Transverse colon (tissue), 4 donors: ENCODE results near the gene MEPCE. TPM values are rescaled to one million over a fixed set of nuclear protein-coding genes. Genes with fewer than 3 reads are reported as not detected.

Source experiments
- DNase-seq: peaks from one replicate; pipeline ENCODE4 v3.0.0-alpha.2; 2019
- H3K27ac ChIP-seq, 4 donors: fragments of 200-600 bp; sonication (generic); 2 replicates each; pipeline ENCODE4 v1.5.1; 2016 to 2018; ENCODE audit warnings: inconsistent platforms in 4 of 4
- H3K27me3 ChIP-seq: fragments of 200-600 bp; sonication (generic); 2 replicates; pipeline ENCODE4 v1.5.1; 2017; ENCODE audit warnings: inconsistent platforms
- H3K36me3 ChIP-seq, 4 donors: fragments of 200-600 bp; sonication (generic); 2 replicates each; pipeline ENCODE4 v1.5.1; 2017 to 2019; ENCODE audit warnings: inconsistent platforms in 4 of 4
- H3K4me1 ChIP-seq, 4 donors: fragments of 200-600 bp; sonication (generic); 2 replicates each; pipeline ENCODE4 v1.5.1; 2017 to 2020; ENCODE audit warnings: inconsistent platforms in 4 of 4
- H3K4me3 ChIP-seq, 4 donors: fragments of 200-600 bp; sonication (generic); 1 replicate in 1 of 4; 2 replicates in 3 of 4; pipeline versions ENCODE4 v1.5.1 to v1.6.1; 2017 to 2019; ENCODE audit warnings: inconsistent platforms in 4 of 4
- H3K9me3 ChIP-seq, 2 donors: fragments of 200-600 bp; sonication (generic); 2 replicates each; pipeline ENCODE4 v1.5.1; 2017 to 2019; ENCODE audit warnings: inconsistent platforms in 2 of 2
- CTCF ChIP-seq, 5 experiments: fragments of 200-600 bp in 3 of 5; fragments of 450-650 bp in 2 of 5; sonication (generic) in 3 of 5; IDR thresholded peaks; 1 replicate in 2 of 5; 2 replicates in 3 of 5; pipeline ENCODE4 v1.5.1; 2016 to 2017; ENCODE audit warnings: antibody characterized with exemption in 5 of 5, inconsistent platforms in 3 of 5, mild to moderate bottlenecking in 2 of 5, moderate library complexity in 1 of 5
- EP300 ChIP-seq: sonication (generic); formaldehyde crosslinking; IDR thresholded peaks from one replicate; pipeline ENCODE4 v1.6.1; 2017; ENCODE audit warnings: antibody characterized with exemption, low read depth
- POLR2A ChIP-seq: fragments of 450-650 bp; IDR thresholded peaks from one replicate; pipeline ENCODE4 v1.6.1; 2016; ENCODE audit warnings: antibody characterized with exemption, mild to moderate bottlenecking, moderate library complexity
- POLR2AphosphoS5 ChIP-seq, 3 donors: sonication (generic); formaldehyde crosslinking; IDR thresholded peaks; one replicate each; pipeline ENCODE4 v1.6.1; 2016; ENCODE audit warnings: antibody characterized with exemption in 3 of 3
- WGBS, 2 donors: methylation state at CpG; one replicate each; pipeline ENCODE4 v1.1.5; 2018; ENCODE audit warnings: low coverage in 1 of 2; 5-methylcytosine and 5-hydroxymethylcytosine counted together
- in situ Hi-C, 4 donors: fragments of 200-750 bp; cut with MboI; loops; one replicate each; pipeline versions ENCODE4 v1.15.0 to v1.15.1; 2017; ENCODE audit warnings: low sequenced_read_pairs in 3 of 4, low pct_ligation_motif_present in 1 of 4, low pct_unique_long_range_greater_than_20kb in 1 of 4
- intact Hi-C: fragments of 100-400 bp; cut with DNase I; formaldehyde crosslinking; loops from one replicate; pipeline ENCODE4 v1.15.1; 2023; ENCODE audit warnings: low total_unique reads
- total RNA-seq, 4 donors: library from RNA; depleted of rRNA; stranded (reverse); fragments of >200 nt; gene quantifications; one replicate each; pipeline ENCODE4 v1.1.0, GENCODE V29; 2016

MEPCE gene
- total RNA-seq, 4 donors from 2014 or later = 25.9 to 41.9 (median 30.5) TPM

GRCh38 chr7:100471021-100471420, 41.4 kb downstream of the MEPCE start:
- Histone ChIP-seq H3K4me3 (no peak overlapping the region), H3K4me1 (peaks cover 30 to 58% (median 30%) of the 10 kb centered on the region in 4 donors), H3K9me3 (no peaks in the 10 kb centered on the region), H3K36me3 (peaks cover 0 to 12% (median 0%) of the 10 kb centered on the region in 4 donors), H3K27ac (peak overlapping the region in 1 of 4 donors; percentile 25), H3K27me3 (no peaks in the 10 kb centered on the region)
- no peak for TF ChIP-seq POLR2A
- TF ChIP-seq EP300 = no peak
- TF ChIP-seq CTCF (IDR thresholded peaks at IDR 0.05) = no peak
- TF ChIP-seq POLR2AphosphoS5 (IDR thresholded peaks at IDR 0.05) = no peak
- in situ Hi-C loops (loop anchor here (5.0 to 25.0 kb wide), 4 partner anchors 81 to 241 kb away; partner anchors contain the start of genes GIGYF1 (in 2 of the 4), EPO (in 1 of the 4) and POP7 (in 1 of the 4)), intact Hi-C loops (loop anchor here (10.0 kb wide), 1 partner anchor 234 kb away; the partner anchor contains the start of gene POP7)
- no peak for DNase-seq
- 38% methylated on average over 4 of the region's 4 CpGs; no CpG with 5 or more reads in 1 of the 2 donors for WGBS, 2 donors

- H3K4me3 ChIP-seq = no peak overlapping the region
- WGBS, 2 donors = 60 to 67% methylated on average over 4 to 16 of the region's 16 CpGs
- peaks cover 0 to 5% (median 0%) of the 10 kb centered on the region in 4 donors for H3K36me3 ChIP-seq
- H3K4me1 ChIP-seq = peaks cover 37 to 63% (median 38%) of the 10 kb centered on the region in 4 donors
- intact Hi-C loops (loop anchor here (10.0 kb wide), 1 partner anchor 233 kb away; the partner anchor contains the start of gene POP7), in situ Hi-C loops (loop anchor here (5.0 to 25.0 kb wide), 4 partner anchors 80 to 240 kb away; partner anchors contain the start of genes GIGYF1 (in 2 of the 4), EPO (in 1 of the 4) and POP7 (in 1 of the 4))
- peak overlapping the region; percentile 3 to 56 (median 42) for H3K27ac ChIP-seq
- DNase-seq = peak; percentile 38
- no peaks in the 10 kb centered on the region for H3K9me3 ChIP-seq
- no peak for TF ChIP-seq POLR2A
- H3K27me3 ChIP-seq = no peaks in the 10 kb centered on the region
These were observed 42.7 kb downstream of the MEPCE start for GRCh38 chr7:100472121-100472851.

- Histone ChIP-seq H3K36me3 (peaks cover 0 to 5% (median 0%) of the 10 kb centered on the region in 4 donors), H3K9me3 (no peaks in the 10 kb centered on the region), H3K4me3 (no peak overlapping the region), H3K27me3 (no peaks in the 10 kb centered on the region), H3K4me1 (peaks cover 39 to 70% (median 43%) of the 10 kb centered on the region in 4 donors), H3K27ac (peak overlapping the region; percentile 3 to 56 (median 42))
- TF ChIP-seq CTCF (IDR thresholded peaks at IDR 0.05) = no peak
- TF ChIP-seq POLR2AphosphoS5 (IDR thresholded peaks at IDR 0.05) = no peak
- no peak for TF ChIP-seq EP300
- no peak for DNase-seq
- intact Hi-C loops = loop anchor here (10.0 kb wide), 1 partner anchor 232 kb away; the partner anchor contains the start of gene POP7
- WGBS, 2 donors = 68 to 80% methylated on average over 1 to 14 of the region's 14 CpGs
- in situ Hi-C loops = loop anchor here (5.0 to 25.0 kb wide), 4 partner anchors 79 to 239 kb away; partner anchors contain the start of genes GIGYF1 (in 2 of the 4), EPO (in 1 of the 4) and POP7 (in 1 of the 4)
These were observed 43.3 kb downstream of the MEPCE start for GRCh38 chr7:100472854-100473499.

GRCh38 chr7:100475549-100475948, 45.9 kb downstream of the MEPCE start:
- in situ Hi-C loops = loop anchor here in 1 of 4 donors (5.0 kb wide), 1 partner anchor 82 kb away; no protein-coding TSS in a partner anchor
- TF ChIP-seq CTCF (IDR thresholded peaks at IDR 0.05) (no peak), POLR2A (no peak), EP300 (no peak), POLR2AphosphoS5 (IDR thresholded peaks at IDR 0.05) (no peak)
- Histone ChIP-seq H3K4me3 (peak overlapping the region in 1 of 4 donors; percentile 99), H3K27ac (peak overlapping the region; percentile 97 to 98 (median 98)), H3K36me3 (no peaks in the 10 kb centered on the region), H3K27me3 (no peaks in the 10 kb centered on the region), H3K9me3 (no peaks in the 10 kb centered on the region), H3K4me1 (peaks cover 39 to 66% (median 46%) of the 10 kb centered on the region in 4 donors)
- 31% methylated on average over 9 of the region's 9 CpGs; no CpG with 5 or more reads in 1 of the 2 donors for WGBS, 2 donors
- intact Hi-C loops = loop anchor here (10.0 kb wide), 1 partner anchor 229 kb away; the partner anchor contains the start of gene POP7
- DNase-seq = no peak
